Ovary (tissue), 3 donors: Measurements from ENCODE around the gene OPCML.

Experiments used
- POLR2A ChIP-seq: fragments of 450-650 bp; IDR thresholded peaks from one replicate; pipeline ENCODE4 v1.6.1; 2017; ENCODE audit warnings: antibody characterized with exemption, mild to moderate bottlenecking, moderate library complexity
- TF ChIP-seq, protein P1 (sequence below), 3 donors: fragments of 450-650 bp in 2 of 3; fragments of 200-600 bp in 1 of 3; IDR thresholded peaks; one replicate each; pipeline versions ENCODE4 v1.5.1 to v1.8.0; 2016 to 2022; ENCODE audit warnings: antibody characterized with exemption in 3 of 3, mild to moderate bottlenecking in 1 of 3
- donor health status: DM: no; HTN: no; CAD: no.

DNA sequence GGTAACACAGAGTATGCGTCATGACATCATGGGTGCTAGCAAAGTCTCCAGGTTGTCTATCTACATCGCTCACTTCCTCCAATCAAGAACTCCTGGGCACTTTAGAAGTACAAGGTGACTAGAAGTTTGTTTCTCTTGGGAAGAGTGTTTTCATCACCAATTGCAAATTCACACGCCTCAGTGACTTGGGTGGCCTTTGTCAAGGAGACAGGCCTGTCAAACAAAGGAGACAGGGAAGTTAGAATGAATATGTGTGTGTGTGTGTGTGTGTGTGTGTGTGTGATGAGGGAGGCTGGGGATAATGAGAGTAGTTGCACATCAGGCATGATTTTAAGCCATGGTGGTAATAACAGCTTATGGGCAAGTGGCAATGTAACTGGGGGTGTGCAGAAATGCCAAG is 953.2 kb downstream of the OPCML start:
- TF ChIP-seq, protein P1, sequence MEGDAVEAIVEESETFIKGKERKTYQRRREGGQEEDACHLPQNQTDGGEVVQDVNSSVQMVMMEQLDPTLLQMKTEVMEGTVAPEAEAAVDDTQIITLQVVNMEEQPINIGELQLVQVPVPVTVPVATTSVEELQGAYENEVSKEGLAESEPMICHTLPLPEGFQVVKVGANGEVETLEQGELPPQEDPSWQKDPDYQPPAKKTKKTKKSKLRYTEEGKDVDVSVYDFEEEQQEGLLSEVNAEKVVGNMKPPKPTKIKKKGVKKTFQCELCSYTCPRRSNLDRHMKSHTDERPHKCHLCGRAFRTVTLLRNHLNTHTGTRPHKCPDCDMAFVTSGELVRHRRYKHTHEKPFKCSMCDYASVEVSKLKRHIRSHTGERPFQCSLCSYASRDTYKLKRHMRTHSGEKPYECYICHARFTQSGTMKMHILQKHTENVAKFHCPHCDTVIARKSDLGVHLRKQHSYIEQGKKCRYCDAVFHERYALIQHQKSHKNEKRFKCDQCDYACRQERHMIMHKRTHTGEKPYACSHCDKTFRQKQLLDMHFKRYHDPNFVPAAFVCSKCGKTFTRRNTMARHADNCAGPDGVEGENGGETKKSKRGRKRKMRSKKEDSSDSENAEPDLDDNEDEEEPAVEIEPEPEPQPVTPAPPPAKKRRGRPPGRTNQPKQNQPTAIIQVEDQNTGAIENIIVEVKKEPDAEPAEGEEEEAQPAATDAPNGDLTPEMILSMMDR (IDR thresholded peaks at IDR 0.05): no peak
- TF ChIP-seq POLR2A: no peak
